HEK293T (cell line): ENCODE measurements around the gene SNX8.

Source experiments
- ARNT ChIP-seq: fragments of 450-650 bp; IDR thresholded peaks from 2 replicates; pipeline ENCODE4 v1.6.1; 2017; ENCODE audit warnings: mild to moderate bottlenecking
- ELF4 ChIP-seq: fragments of 450-650 bp; IDR thresholded peaks from 2 replicates; pipeline ENCODE4 v1.6.1; 2017; ENCODE audit warnings: antibody characterized with exemption
- FOXA1 ChIP-seq: fragments of 450-650 bp; IDR thresholded peaks from 2 replicates; pipeline ENCODE4 v1.6.1; 2016; ENCODE audit warnings: mild to moderate bottlenecking
- L3MBTL2 ChIP-seq: fragments of 450-650 bp; conservative IDR thresholded peaks from 2 replicates; pipeline ENCODE4 v1.6.1; 2016; ENCODE audit warnings: mild to moderate bottlenecking
- SP1 ChIP-seq: fragments of 450-650 bp; IDR thresholded peaks from 2 replicates; pipeline ENCODE4 v1.6.1; 2017
- SUZ12 ChIP-seq: fragments of 450-650 bp; IDR thresholded peaks from 2 replicates; pipeline ENCODE4 v1.6.1; 2016; ENCODE audit warnings: mild to moderate bottlenecking
- TARDBP ChIP-seq: fragments of 450-650 bp; IDR thresholded peaks from 2 replicates; pipeline ENCODE4 v1.6.1; 2016

- TF ChIP-seq FOXA1 (no peak), L3MBTL2 (no peak), ELF4 (no peak), TARDBP (no peak), SP1 (no peak), SUZ12 (no peak), ARNT (no peak)
These were observed 102.9 kb downstream of the SNX8 start for GRCh38 chr7:2211259-2211880.
